Activated CD4-positive, alpha-beta T cell treated with anti-CD3 and anti-CD28 coated beads for 36 hours (primary cell): ENCODE results near the gene MARCHF11. TPM values are rescaled to one million over a fixed set of nuclear protein-coding genes. Genes with fewer than 3 reads are reported as not detected.

Source experiments
- ATAC-seq: fragments of 200-7000 bp; cut with Tn5 transposase; one replicate; pipeline ENCODE4 v1.10.0; 2021; ENCODE audit warnings: mild to moderate bottlenecking, moderate library complexity
- CTCF ChIA-PET: fragments of 350-600 bp; sonication (Branson Sonifier 250); formaldehyde crosslinking; loops from one replicate; lab custom pipeline; 2021; ENCODE audit warnings: antibody characterized with exemption; lab: Charles Lee
- POLR2A ChIA-PET: fragments of 350-600 bp; sonication (Branson Sonifier 250); formaldehyde crosslinking; loops from one replicate; lab custom pipeline; 2021; ENCODE audit warnings: antibody characterized with exemption, inconsistent platforms; lab: Charles Lee
- DNase-seq: peaks from one replicate; pipeline ENCODE4 v3.0.0-alpha.2; 2020
- H3K27ac Mint-ChIP-seq: one replicate; pipeline ENCODE4 v1.8.0; 2021; ENCODE audit warnings: mixed read lengths
- H3K27me3 Mint-ChIP-seq: one replicate; pipeline ENCODE4 v1.8.0; 2021; ENCODE audit warnings: mixed read lengths
- H3K36me3 Mint-ChIP-seq: one replicate; pipeline ENCODE4 v1.8.0; 2021; ENCODE audit warnings: low read depth, mixed read lengths
- H3K4me1 Mint-ChIP-seq: one replicate; pipeline ENCODE4 v1.8.0; 2021; ENCODE audit warnings: mixed read lengths
- H3K4me3 Mint-ChIP-seq: one replicate; pipeline ENCODE4 v1.8.0; 2021; ENCODE audit warnings: mild to moderate bottlenecking, moderate library complexity, mixed read lengths
- H3K9me3 Mint-ChIP-seq: one replicate; pipeline ENCODE4 v1.8.0; 2021; ENCODE audit warnings: low read depth, mixed read lengths
- intact Hi-C, 2 experiments: fragments of 100-400 bp; cut with DNase I in 1 of 2; cut with micrococcal nuclease in 1 of 2; formaldehyde crosslinking; loops; one replicate each; pipeline versions ENCODE4 v1.14.2 to v1.15.1; 2022 to 2024; cut with DNase I, micrococcal nuclease
- total RNA-seq, 2 experiments: library from RNA; stranded (reverse); gene quantifications; one replicate each; pipeline ENCODE4 v1.2.3, GENCODE V29; 2021

The MARCHF11 gene
- total RNA-seq, 2 experiments from 2014 or later: not detected

- ChIA-PET POLR2A (no interaction called here), CTCF (no interaction called here)
- intact Hi-C loops: no loop called here
- Mint-ChIP-seq H3K4me3 (no peak overlapping the region), H3K4me1 (no peaks in the 10 kb centered on the region), H3K36me3 (no peaks in the 10 kb centered on the region), H3K27ac (no peak overlapping the region), H3K27me3 (peaks cover 2% of the 10 kb centered on the region), H3K9me3 (no peaks in the 10 kb centered on the region)
- DNase-seq (no peak), ATAC-seq (no peak)
These were observed 98.1 kb downstream of the MARCHF11 start for GRCh38 chr5:16081376-16081955.

GRCh38 chr5:16076657-16077056 lies 102.9 kb downstream of the MARCHF11 start:
- Mint-ChIP-seq H3K4me1 (no peaks in the 10 kb centered on the region), H3K36me3 (no peaks in the 10 kb centered on the region), H3K27ac (no peak overlapping the region), H3K4me3 (no peak overlapping the region), H3K27me3 (peaks cover 2% of the 10 kb centered on the region), H3K9me3 (no peaks in the 10 kb centered on the region)
- ATAC-seq (no peak), DNase-seq (no peak)
- intact Hi-C loops: no loop called here
- ChIA-PET POLR2A (no interaction called here), CTCF (no interaction called here)

GRCh38 chr5:16074358-16074757 lies 105.2 kb downstream of the MARCHF11 start:
- H3K4me1 Mint-ChIP-seq: no peaks in the 10 kb centered on the region
- no peaks in the 10 kb centered on the region for H3K36me3 Mint-ChIP-seq
- H3K27me3 Mint-ChIP-seq: no peaks in the 10 kb centered on the region
- H3K9me3 Mint-ChIP-seq: no peaks in the 10 kb centered on the region
- no peak overlapping the region for H3K27ac Mint-ChIP-seq
- CTCF ChIA-PET: no interaction called here
- no peak overlapping the region for H3K4me3 Mint-ChIP-seq
- POLR2A ChIA-PET: no interaction called here
- no peak for DNase-seq
- intact Hi-C loops: no loop called here
- ATAC-seq: no peak

GRCh38 chr5:16072616-16073015 lies 107.0 kb downstream of the MARCHF11 start:
- Mint-ChIP-seq H3K9me3 (no peaks in the 10 kb centered on the region), H3K27me3 (no peaks in the 10 kb centered on the region), H3K36me3 (no peaks in the 10 kb centered on the region), H3K4me1 (no peaks in the 10 kb centered on the region), H3K27ac (no peak overlapping the region), H3K4me3 (no peak overlapping the region)
- ChIA-PET POLR2A (no interaction called here), CTCF (interaction anchor here (1.1 kb wide), 1 partner anchor 18 kb away, joined by 3 read pairs; no protein-coding TSS in a partner anchor)
- DNase-seq: no peak
- intact Hi-C loops: no loop called here
- no peak for ATAC-seq

- H3K9me3 Mint-ChIP-seq: peaks cover 2% of the 10 kb centered on the region
- intact Hi-C loops: no loop called here
- no peak overlapping the region for H3K27ac Mint-ChIP-seq
- H3K4me1 Mint-ChIP-seq: no peaks in the 10 kb centered on the region
- POLR2A ChIA-PET: no interaction called here
- no peaks in the 10 kb centered on the region for H3K36me3 Mint-ChIP-seq
- ATAC-seq (no peak), DNase-seq (no peak)
- CTCF ChIA-PET: interaction anchor here (0.7 kb wide), 1 partner anchor 67 kb away, joined by 3 read pairs; no protein-coding TSS in a partner anchor
- no peak overlapping the region for H3K4me3 Mint-ChIP-seq
- H3K27me3 Mint-ChIP-seq: no peaks in the 10 kb centered on the region
These were observed 112.2 kb downstream of the MARCHF11 start for GRCh38 chr5:16067415-16067814.

- ChIA-PET POLR2A (no interaction called here), CTCF (no interaction called here)
- Mint-ChIP-seq H3K27me3 (no peaks in the 10 kb centered on the region), H3K27ac (no peak overlapping the region), H3K4me3 (no peak overlapping the region), H3K4me1 (no peaks in the 10 kb centered on the region), H3K36me3 (no peaks in the 10 kb centered on the region), H3K9me3 (peaks cover 2% of the 10 kb centered on the region)
- DNase-seq (no peak), ATAC-seq (no peak)
- intact Hi-C loops: no loop called here
These were observed 112.8 kb downstream of the MARCHF11 start for GRCh38 chr5:16066810-16067209.

GRCh38 chr5:16066320-16066719 lies 113.3 kb downstream of the MARCHF11 start:
- Mint-ChIP-seq H3K9me3 (peaks cover 2% of the 10 kb centered on the region), H3K27me3 (peaks cover 2% of the 10 kb centered on the region), H3K4me1 (no peaks in the 10 kb centered on the region), H3K36me3 (no peaks in the 10 kb centered on the region), H3K27ac (no peak overlapping the region), H3K4me3 (no peak overlapping the region)
- ATAC-seq (no peak), DNase-seq (no peak)
- POLR2A ChIA-PET: no interaction called here
- intact Hi-C loops: no loop called here
- CTCF ChIA-PET: no interaction called here

- H3K4me3 Mint-ChIP-seq: no peak overlapping the region
- intact Hi-C loops: no loop called here
- no peak for ATAC-seq
- no peaks in the 10 kb centered on the region for H3K4me1 Mint-ChIP-seq
- no peaks in the 10 kb centered on the region for H3K36me3 Mint-ChIP-seq
- no peak for DNase-seq
- peaks cover 2% of the 10 kb centered on the region for H3K27me3 Mint-ChIP-seq
- CTCF ChIA-PET: no interaction called here
- POLR2A ChIA-PET: no interaction called here
- peaks cover 2% of the 10 kb centered on the region for H3K9me3 Mint-ChIP-seq
- H3K27ac Mint-ChIP-seq: no peak overlapping the region
These were observed 113.8 kb downstream of the MARCHF11 start for GRCh38 chr5:16065831-16066230.

GRCh38 chr5:16064135-16064893 lies 115.3 kb downstream of the MARCHF11 start:
- DNase-seq (no peak), ATAC-seq (no peak)
- H3K4me1 Mint-ChIP-seq: no peaks in the 10 kb centered on the region
- H3K36me3 Mint-ChIP-seq: no peaks in the 10 kb centered on the region
- CTCF ChIA-PET: no interaction called here
- no peak overlapping the region for H3K4me3 Mint-ChIP-seq
- POLR2A ChIA-PET: no interaction called here
- H3K27ac Mint-ChIP-seq: no peak overlapping the region
- H3K9me3 Mint-ChIP-seq: peaks cover 2% of the 10 kb centered on the region
- peaks cover 2% of the 10 kb centered on the region for H3K27me3 Mint-ChIP-seq
- intact Hi-C loops: no loop called here

- POLR2A ChIA-PET: no interaction called here
- intact Hi-C loops: no loop called here
- no peaks in the 10 kb centered on the region for H3K4me1 Mint-ChIP-seq
These were observed 118.4 kb downstream of the MARCHF11 start for GRCh38 chr5:16061163-16061562.

GRCh38 chr5:16057277-16057676 lies 122.3 kb downstream of the MARCHF11 start:
- H3K9me3 Mint-ChIP-seq: peaks cover 3% of the 10 kb centered on the region
- ATAC-seq (no peak), DNase-seq (no peak)
- CTCF ChIA-PET: no interaction called here
- peaks cover 2% of the 10 kb centered on the region for H3K27me3 Mint-ChIP-seq
- no peaks in the 10 kb centered on the region for H3K36me3 Mint-ChIP-seq
- H3K4me3 Mint-ChIP-seq: no peak overlapping the region
- no peaks in the 10 kb centered on the region for H3K4me1 Mint-ChIP-seq
- intact Hi-C loops: no loop called here
- POLR2A ChIA-PET: no interaction called here
- H3K27ac Mint-ChIP-seq: no peak overlapping the region

More at GRCh38 chr5:16061163-16061562, 118.4 kb downstream of the MARCHF11 start:
- H3K27ac Mint-ChIP-seq: no peak overlapping the region
- ATAC-seq: no peak
- CTCF ChIA-PET: no interaction called here
- no peak for DNase-seq
- no peak overlapping the region for H3K4me3 Mint-ChIP-seq
- H3K27me3 Mint-ChIP-seq: peaks cover 2% of the 10 kb centered on the region
- H3K36me3 Mint-ChIP-seq: no peaks in the 10 kb centered on the region
- peaks cover 4% of the 10 kb centered on the region for H3K9me3 Mint-ChIP-seq

GRCh38 chr5:16051246-16051755 lies 128.3 kb downstream of the MARCHF11 start:
- H3K9me3 Mint-ChIP-seq: peaks cover 6% of the 10 kb centered on the region
- ChIA-PET CTCF (no interaction called here), POLR2A (no interaction called here)
- no peaks in the 10 kb centered on the region for H3K27me3 Mint-ChIP-seq
- H3K4me1 Mint-ChIP-seq: no peaks in the 10 kb centered on the region
- intact Hi-C loops: no loop called here
- ATAC-seq: no peak
- no peak overlapping the region for H3K27ac Mint-ChIP-seq
- no peaks in the 10 kb centered on the region for H3K36me3 Mint-ChIP-seq
- no peak overlapping the region for H3K4me3 Mint-ChIP-seq
- no peak for DNase-seq
